ENCODE data around the gene GALR2.

Gene GALR2

GRCh38 chr17:76125922-76126321, 51.3 kb downstream of the GALR2 start:
- no peak for DNase-seq (ENCODE audit: low read depth)
